Kidney (tissue), 14 donors: ENCODE results near the gene CRADD. TPM values are rescaled to one million over a fixed set of nuclear protein-coding genes. Genes with fewer than 3 reads are reported as not detected.
"Not testable (repeated sequence)": the region's sequence is repeated elsewhere in the genome, so short reads cannot be mapped to it uniquely, and the experiment has no call there.

Source experiments
- DNase-seq, 5 donors: peaks; one replicate each; pipeline ENCODE4 v3.0.0-alpha.2; 2013 to 2020
- FAIRE-seq: peaks from 2 replicates; lab custom pipeline; 2012; peaks lifted over from hg19 to GRCh38; lab: Jason Lieb, UNC
- H3K27ac ChIP-seq, 2 donors: one replicate each; pipeline ENCODE4 v1.7.0; 2013; ENCODE audit warnings: low read depth in 2 of 2, low read length in 2 of 2, inconsistent platforms in 1 of 2
- H3K27me3 ChIP-seq: one replicate; pipeline ENCODE4 v1.7.1; 2013; ENCODE audit warnings: low read length, inconsistent platforms; ENCODE audit not compliant: control insufficient read depth, insufficient read depth
- H3K36me3 ChIP-seq, 3 donors: one replicate each; pipeline versions ENCODE4 v1.7.0 to v1.7.1; 2013; ENCODE audit warnings: low read length in 3 of 3, control low read depth in 1 of 3, inconsistent platforms in 1 of 3; ENCODE audit not compliant: insufficient read depth in 3 of 3, control insufficient read depth in 2 of 3
- H3K4me1 ChIP-seq, 3 donors: one replicate each; pipeline versions ENCODE4 v1.7.0 to v1.7.1; 2013; ENCODE audit warnings: low read length in 3 of 3, inconsistent platforms in 1 of 3, low read depth in 1 of 3; ENCODE audit not compliant: control insufficient read depth in 2 of 3, insufficient read depth in 2 of 3
- H3K4me3 ChIP-seq, 3 donors: one replicate each; pipeline versions ENCODE4 v1.7.0 to v1.8.1; 2013; ENCODE audit warnings: low read length in 3 of 3, control low read depth in 1 of 3, inconsistent platforms in 1 of 3
- H3K9ac ChIP-seq, 3 donors: one replicate each; pipeline versions ENCODE4 v1.7.0 to v1.7.1; 2013; ENCODE audit warnings: low read length in 3 of 3, control low read depth in 1 of 3, inconsistent platforms in 1 of 3
- H3K9me3 ChIP-seq, 3 donors: one replicate each; pipeline versions ENCODE4 v1.7.0 to v1.7.1; 2013; ENCODE audit warnings: low read length in 3 of 3, control low read depth in 1 of 3, inconsistent platforms in 1 of 3; ENCODE audit not compliant: control insufficient read depth in 2 of 3, insufficient read depth in 1 of 3
- intact Hi-C: fragments of 100-400 bp; cut with DNase I; formaldehyde crosslinking; loops from one replicate; pipeline ENCODE4 v1.11.1; 2022
- polyA plus RNA-seq: library from polyadenylated mRNA; stranded (reverse); fragments of 350-450 nt; fragmentation: Illumina TruSeq; extraction: RNeasy Lipid Tissue Mini Kit (QIAGEN cat#74804); gene quantifications from one replicate; pipeline ENCODE4 v1.2.3, GENCODE V29; 2014; ENCODE audit warnings: low read depth, low replicate concordance; ENCODE audit not compliant: insufficient read depth
- total RNA-seq: library from RNA; stranded (reverse); fragmentation: NEBNext Ultra II Directional; extraction: Animal tissue kit (Norgen Biotek cat#: 25700); gene quantifications from one replicate; pipeline ENCODE4 v1.2.1, GENCODE V29; 2021
- TF ChIP-seq, protein P1 (sequence below): IDR thresholded peaks from 3 replicates; pipeline ENCODE4 v1.5.1; 2012; ENCODE audit warnings: mild to moderate bottlenecking, moderate library complexity, borderline replicate concordance; ENCODE audit not compliant: insufficient read depth; ENCODE audit errors: extremely low read depth
- donor health status: control.
- donor health status: control.
- donor health status: control.
- donor health status: control.
- donor health status: control.
- donor health status: DM: yes; HTN: yes; CAD: no.
- donor health status: Normal renal cell carcinoma (clear cell type).

Gene CRADD
- total and polyA plus RNA-seq, 2 donors from 2014 or later = 19.1 to 28.8 TPM

DNA sequence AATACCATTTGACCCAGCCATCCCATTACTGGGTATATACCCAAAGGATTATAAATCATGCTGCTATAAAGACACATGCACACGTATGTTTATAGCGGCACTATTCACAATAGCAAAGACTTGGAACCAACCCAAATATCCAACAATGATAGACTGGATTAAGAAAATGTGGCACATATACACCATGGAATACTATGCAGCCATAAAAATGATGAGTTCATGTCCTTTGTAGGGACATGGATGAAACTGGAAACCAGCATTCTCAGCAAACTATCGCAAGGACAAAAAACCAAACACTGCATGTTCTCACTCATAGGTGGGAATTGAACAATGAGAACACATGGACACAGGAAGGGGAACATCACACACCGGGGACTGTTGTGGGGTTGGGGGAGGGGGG is 104.8 kb downstream of the CRADD start:
- H3K27me3 ChIP-seq, H3K9me3 ChIP-seq, DNase-seq, H3K4me3 ChIP-seq, FAIRE-seq, H3K27ac ChIP-seq, H3K9ac ChIP-seq, intact Hi-C loops, H3K36me3 ChIP-seq: not testable (repeated sequence)
- H3K4me1 ChIP-seq = peaks cover 2 to 45% (median 23%) of the 10 kb centered on the region in 3 donors

DNA sequence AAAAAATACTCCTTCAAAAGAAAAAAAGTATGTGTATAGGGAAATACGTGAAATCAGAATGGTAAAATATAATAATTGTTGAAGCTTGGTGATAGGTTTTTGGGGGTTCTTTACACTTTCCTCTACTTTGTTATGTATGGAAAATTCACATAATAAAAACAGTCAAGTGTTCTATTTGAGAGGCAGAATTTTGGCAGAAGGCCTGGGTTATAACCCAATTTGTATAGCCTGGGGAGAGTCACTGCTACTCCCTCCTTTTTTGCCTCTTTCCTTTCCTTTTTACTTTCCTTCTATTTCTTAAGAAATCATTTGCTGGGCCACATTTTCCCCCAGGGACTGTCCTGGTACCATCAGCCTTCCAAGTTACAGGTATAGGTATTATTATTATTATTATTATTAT is 105.7 kb downstream of the CRADD start:
- DNase-seq = no peak
- H3K27ac ChIP-seq = no peak overlapping the region
- H3K9ac ChIP-seq = no peak overlapping the region
- H3K27me3 ChIP-seq = no peaks in the 10 kb centered on the region
- peaks cover 0 to 36% (median 17%) of the 10 kb centered on the region in 3 donors for H3K4me1 ChIP-seq
- H3K9me3 ChIP-seq = no peaks in the 10 kb centered on the region
- intact Hi-C loops = no loop called here
- no peaks in the 10 kb centered on the region for H3K36me3 ChIP-seq
- no peak for FAIRE-seq
- TF ChIP-seq, protein P1, sequence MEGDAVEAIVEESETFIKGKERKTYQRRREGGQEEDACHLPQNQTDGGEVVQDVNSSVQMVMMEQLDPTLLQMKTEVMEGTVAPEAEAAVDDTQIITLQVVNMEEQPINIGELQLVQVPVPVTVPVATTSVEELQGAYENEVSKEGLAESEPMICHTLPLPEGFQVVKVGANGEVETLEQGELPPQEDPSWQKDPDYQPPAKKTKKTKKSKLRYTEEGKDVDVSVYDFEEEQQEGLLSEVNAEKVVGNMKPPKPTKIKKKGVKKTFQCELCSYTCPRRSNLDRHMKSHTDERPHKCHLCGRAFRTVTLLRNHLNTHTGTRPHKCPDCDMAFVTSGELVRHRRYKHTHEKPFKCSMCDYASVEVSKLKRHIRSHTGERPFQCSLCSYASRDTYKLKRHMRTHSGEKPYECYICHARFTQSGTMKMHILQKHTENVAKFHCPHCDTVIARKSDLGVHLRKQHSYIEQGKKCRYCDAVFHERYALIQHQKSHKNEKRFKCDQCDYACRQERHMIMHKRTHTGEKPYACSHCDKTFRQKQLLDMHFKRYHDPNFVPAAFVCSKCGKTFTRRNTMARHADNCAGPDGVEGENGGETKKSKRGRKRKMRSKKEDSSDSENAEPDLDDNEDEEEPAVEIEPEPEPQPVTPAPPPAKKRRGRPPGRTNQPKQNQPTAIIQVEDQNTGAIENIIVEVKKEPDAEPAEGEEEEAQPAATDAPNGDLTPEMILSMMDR = no peak
- H3K4me3 ChIP-seq = no peak overlapping the region

GRCh38 chr12:93783832-93784231 is 106.7 kb downstream of the CRADD start:
- TF ChIP-seq, protein P1 = no peak
- no peaks in the 10 kb centered on the region for H3K36me3 ChIP-seq
- H3K4me1 ChIP-seq = peaks cover 0 to 27% (median 15%) of the 10 kb centered on the region in 3 donors
- H3K4me3 ChIP-seq = no peak overlapping the region
- no peak for DNase-seq
- H3K9ac ChIP-seq = peak overlapping the region in 1 of 3 donors; percentile 14
- intact Hi-C loops = no loop called here
- FAIRE-seq = no peak
- no peaks in the 10 kb centered on the region for H3K9me3 ChIP-seq
- H3K27me3 ChIP-seq = no peaks in the 10 kb centered on the region
- H3K27ac ChIP-seq = peak overlapping the region; percentile 45 to 92

DNA sequence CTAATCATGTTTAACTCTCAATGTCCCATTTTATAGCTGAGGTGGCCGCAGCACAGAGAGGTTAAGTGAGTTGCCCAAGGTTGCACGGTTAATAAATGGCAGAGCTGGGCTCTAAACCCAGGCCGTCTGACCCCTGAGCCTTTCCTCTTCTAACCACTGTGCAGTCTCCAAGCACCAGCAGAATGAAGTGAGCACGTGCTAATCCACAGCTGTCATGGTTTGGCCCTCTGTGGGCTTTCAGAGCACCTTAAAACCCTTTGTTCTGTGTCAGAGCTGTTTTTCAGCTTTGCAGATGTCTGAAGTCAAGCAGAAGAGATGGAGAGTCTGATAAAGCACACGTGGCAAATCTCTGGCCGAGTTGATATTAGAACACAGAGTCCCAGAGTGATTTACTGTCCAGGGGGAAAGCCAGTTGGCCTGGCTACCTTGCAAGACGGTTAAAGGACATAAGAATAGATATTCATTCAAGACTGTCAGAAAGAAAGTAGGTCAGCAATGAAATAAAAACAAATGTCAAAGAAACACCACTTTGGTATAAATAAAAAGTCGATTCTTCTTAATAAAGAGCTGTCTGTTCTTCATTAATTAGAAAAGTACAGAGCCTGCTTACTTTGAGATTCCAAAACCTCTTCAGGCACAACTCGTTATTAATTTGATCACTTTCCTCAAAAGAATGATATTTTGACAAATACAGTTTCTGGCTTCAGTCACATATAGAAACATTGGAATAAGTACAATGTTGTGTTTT is 107.3 kb downstream of the CRADD start:
- Histone ChIP-seq H3K4me3 (peak overlapping the region in 1 of 3 donors; percentile 8), H3K27ac (peak overlapping the region; percentile 45 to 92), H3K4me1 (peaks cover 0 to 24% (median 14%) of the 10 kb centered on the region in 3 donors), H3K9ac (peak overlapping the region in 1 of 3 donors; percentile 14), H3K9me3 (no peaks in the 10 kb centered on the region), H3K27me3 (no peaks in the 10 kb centered on the region), H3K36me3 (no peaks in the 10 kb centered on the region)
- DNase-seq (peak in 2 of 5 donors; percentile 36 to 62), FAIRE-seq (no peak)
- TF ChIP-seq, protein P1 = no peak
- intact Hi-C loops = no loop called here
